ENCODE measurements around the gene ATP8B4.

DNA sequence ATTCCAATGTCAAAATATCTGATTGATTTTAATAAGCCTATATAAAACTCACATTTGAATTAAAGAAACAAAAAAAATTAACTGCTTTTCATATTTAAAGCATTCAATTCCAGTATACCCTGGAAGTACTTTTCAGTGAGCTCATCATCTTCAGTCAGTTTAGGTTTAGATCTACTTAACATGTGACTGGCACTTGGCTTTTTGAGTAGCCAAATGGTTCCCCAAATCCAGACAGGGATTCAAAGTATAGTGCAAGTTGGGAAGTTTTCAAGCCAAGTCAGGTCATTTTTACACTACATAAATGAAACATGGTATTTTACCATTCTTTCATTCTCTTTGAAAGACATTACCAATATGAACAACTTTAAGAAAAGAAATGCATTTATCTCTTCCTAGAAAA, 57.5 kb downstream of the ATP8B4 start:
- TF ChIP-seq EZH2 (IDR thresholded peaks at IDR 0.05; ENCODE audit: insufficient read depth, poor library complexity, severe bottlenecking): no peak
- no peak for TF ChIP-seq EZH2phosphoT487 (IDR thresholded peaks at IDR 0.05; ENCODE audit: insufficient read depth, low read depth)

All from GM23248 (cell line).